ENCODE results near the gene VSIG2.

GRCh38 chr11:124763156-124763947 lies 11.3 kb upstream of the VSIG2 start:
- peak; percentile 56 for TF ChIP-seq CTCF (IDR thresholded peaks at IDR 0.05; ENCODE audit: borderline replicate concordance, extremely low read depth, low read length, poor library complexity, severe bottlenecking)
- TF ChIP-seq EZH2 (IDR thresholded peaks at IDR 0.05; ENCODE audit: borderline replicate concordance, low read depth, low read length, severe bottlenecking): no peak

All from DND-41 (cell line).